ENCODE results near the gene ALDH1L1. TPM values are rescaled to one million over a fixed set of nuclear protein-coding genes. Genes with fewer than 3 reads are reported as not detected.

The ALDH1L1 gene
- total and polyA plus RNA-seq, 2 of the 8 experiments (the other 6 are each of a cell fraction or from before 2014, with no cell fraction given): 0.98 to 1.6 TPM

- no peak for TF ChIP-seq TAF1 (IDR thresholded peaks at IDR 0.05; ENCODE audit: low read depth, low read length)
- no peak for TF ChIP-seq EP300 (IDR thresholded peaks at IDR 0.05; ENCODE audit: borderline replicate concordance in 1 of 2, low read depth in 2 of 2, low read length in 2 of 2)
- no peak for TF ChIP-seq SIX5 (IDR thresholded peaks at IDR 0.05; ENCODE audit: low read depth, low read length)
- TF ChIP-seq POU5F1 (IDR thresholded peaks at IDR 0.05; ENCODE audit: low read depth, low read length): no peak
- TF ChIP-seq RFX5 (IDR thresholded peaks at IDR 0.05; ENCODE audit: borderline replicate concordance, low read depth, low read length): no peak
- no peak for TF ChIP-seq CBX5 (IDR thresholded peaks at IDR 0.05; ENCODE audit: low read depth, low read length)
Measured at GRCh38 chr3:126056088-126056487, 124.3 kb downstream of the ALDH1L1 start (continued).
